ENCODE results near the gene DMD.

DNA sequence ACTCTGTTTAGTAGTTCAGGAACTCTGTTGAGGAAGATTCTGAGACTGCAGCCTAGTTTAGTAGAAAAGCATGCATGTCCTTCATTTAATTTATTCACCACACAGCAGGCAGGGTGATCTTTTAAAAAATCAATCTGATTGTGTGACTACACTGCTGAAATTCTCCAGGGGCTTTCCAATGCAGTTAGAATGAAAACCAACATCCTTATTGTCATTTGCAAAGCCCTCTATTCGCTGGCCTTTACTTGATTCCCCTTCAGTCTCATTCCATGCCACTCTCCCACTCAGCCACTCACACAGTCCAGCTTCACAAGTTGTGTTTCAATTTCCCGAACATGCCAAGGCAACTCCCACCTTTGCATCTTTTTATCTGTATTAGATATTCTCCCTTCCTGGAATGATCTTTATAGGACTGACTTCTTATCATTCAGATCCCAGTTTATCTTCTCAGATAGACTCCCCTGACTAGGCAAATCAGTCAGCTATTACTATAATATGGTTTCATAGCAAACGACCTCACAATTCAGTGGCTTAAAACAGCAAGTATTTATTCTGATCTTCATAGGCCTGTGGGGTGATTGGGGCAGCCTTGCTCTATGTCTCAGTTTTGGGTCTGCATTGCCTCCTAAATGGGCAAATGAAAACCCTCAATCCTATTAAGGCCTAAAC lies 2118.2 kb downstream of the DMD start:
- TF ChIP-seq ZC3H11A (IDR thresholded peaks at IDR 0.05) = no peak
- TF ChIP-seq, protein P1, sequence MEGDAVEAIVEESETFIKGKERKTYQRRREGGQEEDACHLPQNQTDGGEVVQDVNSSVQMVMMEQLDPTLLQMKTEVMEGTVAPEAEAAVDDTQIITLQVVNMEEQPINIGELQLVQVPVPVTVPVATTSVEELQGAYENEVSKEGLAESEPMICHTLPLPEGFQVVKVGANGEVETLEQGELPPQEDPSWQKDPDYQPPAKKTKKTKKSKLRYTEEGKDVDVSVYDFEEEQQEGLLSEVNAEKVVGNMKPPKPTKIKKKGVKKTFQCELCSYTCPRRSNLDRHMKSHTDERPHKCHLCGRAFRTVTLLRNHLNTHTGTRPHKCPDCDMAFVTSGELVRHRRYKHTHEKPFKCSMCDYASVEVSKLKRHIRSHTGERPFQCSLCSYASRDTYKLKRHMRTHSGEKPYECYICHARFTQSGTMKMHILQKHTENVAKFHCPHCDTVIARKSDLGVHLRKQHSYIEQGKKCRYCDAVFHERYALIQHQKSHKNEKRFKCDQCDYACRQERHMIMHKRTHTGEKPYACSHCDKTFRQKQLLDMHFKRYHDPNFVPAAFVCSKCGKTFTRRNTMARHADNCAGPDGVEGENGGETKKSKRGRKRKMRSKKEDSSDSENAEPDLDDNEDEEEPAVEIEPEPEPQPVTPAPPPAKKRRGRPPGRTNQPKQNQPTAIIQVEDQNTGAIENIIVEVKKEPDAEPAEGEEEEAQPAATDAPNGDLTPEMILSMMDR (IDR thresholded peaks at IDR 0.05) = no peak
- no peak for TF ChIP-seq CHD2 (IDR thresholded peaks at IDR 0.05; ENCODE audit: low read length, partially characterized antibody)
- TF ChIP-seq CBX2 (IDR thresholded peaks at IDR 0.05; ENCODE audit: borderline replicate concordance, low read depth) = no peak
- TF ChIP-seq POLR2A (IDR thresholded peaks at IDR 0.05; ENCODE audit: low read length) = no peak
- TF ChIP-seq RARB (CRISPR knock-in tag; IDR thresholded peaks at IDR 0.05) = no peak
- TF ChIP-seq EP300 (IDR thresholded peaks at IDR 0.05) = no peak
- no peak for TF ChIP-seq JUNB (IDR thresholded peaks at IDR 0.05)
- TF ChIP-seq, protein P2, sequence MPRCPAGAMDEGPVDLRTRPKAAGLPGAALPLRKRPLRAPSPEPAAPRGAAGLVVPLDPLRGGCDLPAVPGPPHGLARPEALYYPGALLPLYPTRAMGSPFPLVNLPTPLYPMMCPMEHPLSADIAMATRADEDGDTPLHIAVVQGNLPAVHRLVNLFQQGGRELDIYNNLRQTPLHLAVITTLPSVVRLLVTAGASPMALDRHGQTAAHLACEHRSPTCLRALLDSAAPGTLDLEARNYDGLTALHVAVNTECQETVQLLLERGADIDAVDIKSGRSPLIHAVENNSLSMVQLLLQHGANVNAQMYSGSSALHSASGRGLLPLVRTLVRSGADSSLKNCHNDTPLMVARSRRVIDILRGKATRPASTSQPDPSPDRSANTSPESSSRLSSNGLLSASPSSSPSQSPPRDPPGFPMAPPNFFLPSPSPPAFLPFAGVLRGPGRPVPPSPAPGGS (IDR thresholded peaks at IDR 0.05) = no peak

All from A549 (cell line).